HL-60/S4 (cell line): ENCODE data around the gene BLACAT1.
"Not testable (repeated sequence)": the region's sequence is repeated elsewhere in the genome, so short reads cannot be mapped to it uniquely, and the experiment has no call there.

Experiments used
- in situ Hi-C: fragments of 300-500 bp; cut with MboI; formaldehyde crosslinking; loops from 2 replicates; pipeline ENCODE4 v1.14.3; 2022; ENCODE audit warnings: low sequenced_read_pairs

BLACAT1 gene

DNA sequence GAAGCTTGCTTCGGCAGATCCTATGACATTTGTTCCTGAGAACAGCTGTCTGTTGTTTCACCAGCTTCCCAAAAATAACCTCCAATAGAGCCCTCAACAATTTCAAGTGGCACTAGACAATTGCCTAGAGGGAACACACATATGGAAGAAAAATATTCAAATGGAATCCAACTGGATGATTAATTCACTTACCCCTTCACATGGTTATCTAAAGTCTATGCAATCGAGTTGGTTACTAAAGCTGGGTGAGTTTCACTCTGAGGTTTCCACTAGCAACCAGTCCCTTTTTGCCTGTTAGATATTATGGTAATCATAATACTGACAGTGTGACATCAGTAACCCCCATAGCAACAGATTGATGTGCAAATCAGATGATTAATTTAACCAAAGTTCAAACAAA lies 34.0 kb downstream of the BLACAT1 start, which contains the start of gene LEMD1:
TSS of gene LEMD1 (minus strand) at position 259 of the 400 bp plus-strand sequence. CDS start 1,520 bp downstream, outside the sequence.
- in situ Hi-C loops, result no loop called here

GRCh38 chr1:205420938-205421337 lies 34.9 kb downstream of the BLACAT1 start:
- in situ Hi-C loops, result no loop called here

GRCh38 chr1:205417870-205418635 lies 37.8 kb downstream of the BLACAT1 start:
- in situ Hi-C loops, result no loop called here

GRCh38 chr1:205416322-205416721 lies 39.5 kb downstream of the BLACAT1 start:
- in situ Hi-C loops, result no loop called here

DNA sequence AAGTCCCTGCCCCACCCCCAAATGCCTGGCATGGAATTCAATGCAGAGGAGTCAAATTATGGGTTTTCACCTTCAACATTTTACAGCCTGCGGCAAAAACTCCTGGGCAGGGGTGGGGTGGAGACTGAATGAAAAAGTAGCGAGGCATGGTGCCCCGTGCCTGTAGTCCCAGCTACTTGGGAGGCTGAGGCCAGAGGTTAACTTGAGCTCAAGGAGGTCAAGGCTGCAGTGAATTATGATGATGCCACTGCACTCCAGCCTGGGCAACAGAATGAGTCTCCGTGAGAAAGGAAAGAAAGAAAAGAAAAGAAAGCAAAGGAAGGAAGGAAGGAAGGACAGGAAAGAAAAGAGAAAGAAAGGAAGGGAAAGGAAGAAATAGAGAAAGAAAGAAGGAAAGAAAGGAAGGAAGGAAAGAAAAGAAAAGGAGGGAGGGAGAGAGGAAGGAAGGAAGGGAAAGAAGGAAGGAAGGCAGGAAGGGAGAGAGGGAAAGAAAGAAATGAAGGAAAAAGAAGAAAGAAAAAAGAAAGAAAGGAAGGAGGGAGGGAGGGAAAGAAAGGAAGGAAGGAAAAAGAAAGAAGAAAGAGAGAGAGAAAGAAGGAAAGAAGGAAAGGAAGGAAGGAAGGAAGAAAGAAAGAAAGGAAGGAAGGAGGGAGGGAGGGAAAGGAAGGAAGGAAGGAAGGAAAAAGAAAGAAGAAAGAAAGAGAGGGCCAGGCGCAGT lies 45.1 kb downstream of the BLACAT1 start:
- in situ Hi-C loops, result no loop called here

- in situ Hi-C loops, result no loop called here
These were observed 47.9 kb downstream of the BLACAT1 start for GRCh38 chr1:205407970-205408369.

- in situ Hi-C loops, result not testable (repeated sequence)
These were observed 49.6 kb downstream of the BLACAT1 start for GRCh38 chr1:205406252-205406651.
